SK-N-SH (cell line): ENCODE data around the gene CRTC1. TPM values are rescaled to one million over a fixed set of nuclear protein-coding genes. Genes with fewer than 3 reads are reported as not detected.

Source experiments
- CTCF ChIA-PET: fragments of 300-600, 350-600 bp; formaldehyde crosslinking; extraction: SDS; loops from one replicate; lab custom pipeline; 2021; lab: Yijun Ruan, JAX
- POLR2A ChIA-PET: fragments of 350-600 bp; sonication (Branson Sonifier 250); formaldehyde crosslinking; extraction: SDS; loops from one replicate; lab custom pipeline; 2020; ENCODE audit warnings: antibody characterized with exemption, inconsistent platforms; lab: Yijun Ruan, JAX
- DNase-seq: peaks from one replicate; pipeline ENCODE4 v3.0.0; 2012
- H2AFZ ChIP-seq: fragments of 200-600 bp; sonication (generic); 2 replicates; pipeline ENCODE4 v1.8.1; 2016; ENCODE audit warnings: antibody characterized with exemption, mild to moderate bottlenecking, low read depth
- H3F3A ChIP-seq: fragments of 200-600 bp; sonication (generic); replicated peaks from 2 replicates; pipeline ENCODE3; 2016; ENCODE audit warnings: antibody characterized with exemption, mild to moderate bottlenecking; ENCODE audit not compliant: insufficient read depth
- H3K27ac ChIP-seq, 2 experiments: fragments of 200-500 bp in 1 of 2; fragments of 200-600 bp in 1 of 2; sonication (Bioruptor generic) in 1 of 2; sonication (generic), shearing (Covaris generic) in 1 of 2; 2 replicates each; pipeline versions ENCODE4 v1.5.1 to v1.6.1; 2014 to 2016; ENCODE audit warnings: low read depth in 2 of 2, inconsistent platforms in 1 of 2, low read length in 1 of 2, mild to moderate bottlenecking in 1 of 2, mixed read lengths in 1 of 2
- H3K27me3 ChIP-seq: fragments of 200-600 bp; sonication (generic), shearing (Covaris generic); 2 replicates; pipeline ENCODE4 v1.6.1; 2016; ENCODE audit warnings: mixed run types; ENCODE audit not compliant: insufficient read depth
- H3K36me3 ChIP-seq, 2 experiments: fragments of 200-500 bp in 1 of 2; fragments of 200-600 bp in 1 of 2; sonication (Bioruptor generic) in 1 of 2; sonication (generic) in 1 of 2; replicated peaks in 1 of 2; 2 replicates each; pipeline versions ENCODE3 to v1.5.1; 2014 to 2016; ENCODE audit warnings: low read length in 1 of 2, mild to moderate bottlenecking in 1 of 2; ENCODE audit not compliant: insufficient read depth in 2 of 2, control insufficient read depth in 1 of 2
- H3K4me1 ChIP-seq, 2 experiments: fragments of 200-500 bp in 1 of 2; fragments of 200-600 bp in 1 of 2; sonication (Bioruptor generic) in 1 of 2; sonication (generic), shearing (Covaris generic) in 1 of 2; 2 replicates each; pipeline versions ENCODE4 v1.5.1 to v1.6.1; 2014 to 2016; ENCODE audit warnings: low read depth in 1 of 2, low read length in 1 of 2, mixed run types in 1 of 2; ENCODE audit not compliant: insufficient read depth in 2 of 2, control insufficient read depth in 1 of 2
- H3K4me2 ChIP-seq: fragments of 200-600 bp; sonication (generic), shearing (Covaris generic); 2 replicates; pipeline ENCODE4 v1.6.1; 2017; ENCODE audit warnings: mixed run types
- H3K4me3 ChIP-seq, 2 experiments: fragments of 200-500 bp in 1 of 2; fragments of 200-600 bp in 1 of 2; sonication (Bioruptor generic) in 1 of 2; sonication (generic), shearing (Covaris generic) in 1 of 2; 2 replicates each; pipeline versions ENCODE4 v1.5.1 to v1.8.1; 2014 to 2016; ENCODE audit warnings: low read depth in 2 of 2, inconsistent platforms in 1 of 2, low read length in 1 of 2, mild to moderate bottlenecking in 1 of 2, mixed read lengths in 1 of 2, moderate library complexity in 1 of 2
- H3K79me2 ChIP-seq: fragments of 200-600 bp; sonication (generic); 2 replicates; pipeline ENCODE4 v1.8.1; 2017; ENCODE audit warnings: mild to moderate bottlenecking; ENCODE audit not compliant: insufficient read depth
- H3K9ac ChIP-seq: fragments of 200-600 bp; sonication (generic); 2 replicates; pipeline ENCODE4 v1.6.1; 2017; ENCODE audit warnings: mixed run types
- H3K9me2 ChIP-seq: fragments of 200-600 bp; sonication (generic); 2 replicates; pipeline ENCODE4 v1.6.1; 2017; ENCODE audit warnings: mixed run types
- H3K9me3 ChIP-seq: fragments of 200-600 bp; sonication (generic); 2 replicates; pipeline ENCODE4 v1.6.1; 2017; ENCODE audit warnings: mixed run types, mild to moderate bottlenecking, moderate library complexity
- H4K20me1 ChIP-seq: fragments of 200-600 bp; sonication (generic); 2 replicates; pipeline ENCODE4 v1.6.1; 2017; ENCODE audit warnings: mild to moderate bottlenecking, mixed run types; ENCODE audit not compliant: insufficient read depth
- ELF1 ChIP-seq: IDR thresholded peaks from 2 replicates; pipeline ENCODE4 v1.4.0; 2012
- EP300 ChIP-seq, 2 experiments: IDR thresholded peaks; 2 replicates each; pipeline versions ENCODE4 v1.4.0 to v1.6.1; 2012; ENCODE audit warnings: borderline replicate concordance in 1 of 2, low read depth in 1 of 2, low read length in 1 of 2
- EZH2phosphoT487 ChIP-seq: fragments of 200-600 bp; sonication (generic); IDR thresholded peaks from 2 replicates; pipeline ENCODE4 v1.6.1; 2017; ENCODE audit warnings: low read depth, mixed run types, mild to moderate bottlenecking, antibody characterized with exemption, moderate library complexity, borderline replicate concordance
- FOSL2 ChIP-seq: IDR thresholded peaks from 2 replicates; pipeline ENCODE4 v1.4.0; 2012; ENCODE audit warnings: low read depth, mild to moderate bottlenecking, moderate library complexity, borderline replicate concordance
- FOXJ3 ChIP-seq: sonication (generic); formaldehyde crosslinking; IDR thresholded peaks from 2 replicates; pipeline ENCODE4 v1.5.1; 2020; ENCODE audit warnings: mild to moderate bottlenecking, missing genetic modification reagents
- GABPA ChIP-seq: IDR thresholded peaks from 2 replicates; pipeline ENCODE4 v1.4.0; 2012; ENCODE audit warnings: low read depth, mild to moderate bottlenecking
- JUND ChIP-seq: IDR thresholded peaks from 2 replicates; pipeline ENCODE4 v1.4.0; 2012
- MEF2A ChIP-seq: IDR thresholded peaks from 2 replicates; pipeline ENCODE4 v1.4.0; 2012; ENCODE audit warnings: low read depth, borderline replicate concordance
- NRF1 ChIP-seq: IDR thresholded peaks from 2 replicates; pipeline ENCODE4 v1.6.1; 2012; ENCODE audit warnings: low read depth, mild to moderate bottlenecking, low read length
- POLR2AphosphoS5 ChIP-seq: IDR thresholded peaks from 2 replicates; pipeline ENCODE4 v1.6.1; 2012; ENCODE audit warnings: low read depth, low read length
- RAD21 ChIP-seq: IDR thresholded peaks from 2 replicates; pipeline ENCODE4 v1.6.1; 2012; ENCODE audit warnings: mild to moderate bottlenecking, low read length
- RCOR1 ChIP-seq: fragments of 150-350 bp; IDR thresholded peaks from 2 replicates; pipeline ENCODE4 v1.6.1; 2017; ENCODE audit warnings: antibody characterized with exemption, low read length
- RXRA ChIP-seq: IDR thresholded peaks from 2 replicates; pipeline ENCODE4 v1.4.0; 2012; ENCODE audit warnings: low read depth, mild to moderate bottlenecking, borderline replicate concordance
- SIN3A ChIP-seq: IDR thresholded peaks from 2 replicates; pipeline ENCODE4 v1.6.1; 2012; ENCODE audit warnings: low read depth, mild to moderate bottlenecking, low read length, moderate library complexity, borderline replicate concordance
- SMC3 ChIP-seq: IDR thresholded peaks from 2 replicates; pipeline ENCODE4 v1.6.1; 2012; ENCODE audit warnings: low read depth, low read length, improper control_type of control experiment
- TAF1 ChIP-seq: IDR thresholded peaks from 2 replicates; pipeline ENCODE4 v1.6.1; 2012; ENCODE audit warnings: low read depth, mild to moderate bottlenecking, low read length, moderate library complexity, borderline replicate concordance
- TCF12 ChIP-seq: IDR thresholded peaks from 2 replicates; pipeline ENCODE4 v1.4.0; 2012
- TEAD4 ChIP-seq: IDR thresholded peaks from 2 replicates; pipeline ENCODE4 v1.4.0; 2012; ENCODE audit warnings: mild to moderate bottlenecking, borderline replicate concordance; ENCODE audit not compliant: insufficient read depth
- YY1 ChIP-seq: IDR thresholded peaks from 2 replicates; pipeline ENCODE4 v1.4.0; 2012; ENCODE audit warnings: low read depth, mild to moderate bottlenecking
- WGBS: methylation state at CpG from one replicate; pipeline ENCODE4 v1.1.6; 2017; ENCODE audit warnings: low lambda C conversion rate; 5-methylcytosine and 5-hydroxymethylcytosine counted together
- polyA plus RNA-seq, 3 experiments: library from polyadenylated mRNA; depleted of rRNA; stranded (reverse); fragments of >200 nt; gene quantifications; 2 replicates each; pipeline ENCODE4 v1.2.3, GENCODE V29; 2012
- TF ChIP-seq, protein P1 (sequence below): IDR thresholded peaks from 2 replicates; pipeline ENCODE4; 2012
- TF ChIP-seq, protein P2 (sequence below): IDR thresholded peaks from 2 replicates; pipeline ENCODE4 v1.4.0; 2012; ENCODE audit warnings: low read depth, borderline replicate concordance
- TF ChIP-seq, protein P3 (sequence below): IDR thresholded peaks from 2 replicates; pipeline ENCODE4 v1.4.0; 2012; ENCODE audit warnings: low read depth, borderline replicate concordance
- TF ChIP-seq, protein P4 (sequence below): IDR thresholded peaks from 2 replicates; pipeline ENCODE4 v1.4.0; 2012; ENCODE audit warnings: low read depth
- TF ChIP-seq, protein P5 (sequence below): fragments of 150-350 bp; IDR thresholded peaks from 2 replicates; pipeline ENCODE4 v1.6.1; 2016; ENCODE audit warnings: mild to moderate bottlenecking, low read depth, low read length
- TF ChIP-seq, protein P6 (sequence below): fragments of 150-350 bp; IDR thresholded peaks from 2 replicates; pipeline ENCODE4 v1.6.1; 2017; ENCODE audit warnings: antibody characterized with exemption, low read length, low read depth, borderline replicate concordance

Gene CRTC1
- polyA plus RNA-seq, 1 of the 3 experiments (the other 2 are of a cell fraction), result 5.0 TPM

DNA sequence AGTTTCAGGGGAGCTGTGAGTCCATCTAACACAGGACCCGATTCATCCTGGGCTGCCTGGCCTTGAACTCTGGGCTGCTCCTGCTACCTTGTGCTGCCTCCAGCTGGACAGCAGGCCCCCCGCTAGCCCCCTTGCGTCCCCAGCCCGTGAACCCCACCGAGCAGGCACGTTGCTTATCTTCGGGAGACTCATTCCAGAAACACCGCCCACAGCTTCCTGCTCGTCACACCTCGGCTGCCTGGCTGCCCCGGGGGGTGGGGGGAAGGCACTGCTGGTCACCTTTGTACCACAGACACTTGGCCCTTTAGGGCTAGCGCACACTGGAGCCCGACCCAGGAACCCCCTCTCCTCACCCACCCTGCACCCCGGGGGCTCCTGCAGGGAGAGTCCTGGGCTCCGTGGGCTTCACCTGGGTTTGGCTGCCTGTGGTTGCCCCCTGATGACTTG is 48.1 kb downstream of the CRTC1 start (continued):
- TF ChIP-seq, protein P1, sequence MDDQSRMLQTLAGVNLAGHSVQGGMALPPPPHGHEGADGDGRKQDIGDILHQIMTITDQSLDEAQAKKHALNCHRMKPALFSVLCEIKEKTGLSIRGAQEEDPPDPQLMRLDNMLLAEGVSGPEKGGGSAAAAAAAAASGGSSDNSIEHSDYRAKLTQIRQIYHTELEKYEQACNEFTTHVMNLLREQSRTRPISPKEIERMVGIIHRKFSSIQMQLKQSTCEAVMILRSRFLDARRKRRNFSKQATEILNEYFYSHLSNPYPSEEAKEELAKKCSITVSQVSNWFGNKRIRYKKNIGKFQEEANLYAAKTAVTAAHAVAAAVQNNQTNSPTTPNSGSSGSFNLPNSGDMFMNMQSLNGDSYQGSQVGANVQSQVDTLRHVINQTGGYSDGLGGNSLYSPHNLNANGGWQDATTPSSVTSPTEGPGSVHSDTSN, result no peak

DNA sequence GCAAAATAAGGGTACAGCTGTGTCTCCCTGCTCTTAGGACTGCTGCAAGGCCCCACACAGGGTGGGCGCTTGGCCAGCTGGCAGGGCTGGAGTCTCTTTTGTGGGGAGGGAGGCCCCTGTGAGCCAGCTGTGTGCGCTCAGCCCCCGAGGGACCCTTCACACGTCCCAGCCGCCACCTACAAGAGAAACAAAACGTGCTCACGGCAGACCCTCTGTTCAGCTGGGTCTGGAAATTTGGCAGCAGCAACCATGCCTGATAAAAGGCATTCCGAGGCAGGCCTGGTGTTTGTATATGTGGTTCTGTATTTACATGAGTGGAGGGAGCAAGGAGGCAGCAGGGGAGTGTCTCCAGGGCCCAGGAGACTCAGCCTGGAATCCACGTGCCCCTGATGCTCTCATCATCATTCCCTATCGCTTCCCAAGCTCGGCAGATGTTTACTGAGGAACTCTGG is 49.7 kb downstream of the CRTC1 start:
- no peak overlapping the region for H3K4me3 ChIP-seq
- peaks cover 0 to 63% of the 10 kb centered on the region in 2 experiments; a peak in 2 of 4 replicates for H3K4me1 ChIP-seq
- peak overlapping the region in 1 of 2 experiments; percentile 70; a peak in 2 of 4 replicates for H3K27ac ChIP-seq
- no peaks in the 10 kb centered on the region for H3K36me3 ChIP-seq
- ChIA-PET CTCF (interaction anchor here (0.6 to 2.7 kb wide), 7 partner anchors 10 to 143 kb away, joined by 3 to 9 read pairs (median 3); no protein-coding TSS in a partner anchor), POLR2A (interaction anchor here (0.8 kb wide), 1 partner anchor 144 kb away, joined by 3 read pairs; the partner anchor contains the start of gene REX1BD)
- DNase-seq, result peak; percentile 84
- H3K9me3 ChIP-seq, result no peaks in the 10 kb centered on the region
- WGBS, result 63% methylated on average over 10 of the region's 11 CpGs
- no peaks in the 10 kb centered on the region for H3K79me2 ChIP-seq
- H3K9me2 ChIP-seq, result no peaks in the 10 kb centered on the region
- no peak overlapping the region for H3K9ac ChIP-seq
- no peak overlapping the region for H3K4me2 ChIP-seq
- peaks cover 2% of the 10 kb centered on the region; the same call in 1 of the 2 replicates for H4K20me1 ChIP-seq
- no peaks in the 10 kb centered on the region for H3K27me3 ChIP-seq
- H2AFZ ChIP-seq, result no peak overlapping the region
- H3F3A ChIP-seq, result no peaks in the 10 kb centered on the region
- TF ChIP-seq RXRA, result no peak
- TF ChIP-seq FOSL2, result no peak
- TF ChIP-seq EP300 (IDR thresholded peaks at IDR 0.05; ENCODE audit: borderline replicate concordance in 1 of 2, low read depth in 1 of 2, low read length in 1 of 2), result peak in 1 of 2 experiments; percentile 81; a peak in 2 of 4 replicates
- TF ChIP-seq, protein P2, sequence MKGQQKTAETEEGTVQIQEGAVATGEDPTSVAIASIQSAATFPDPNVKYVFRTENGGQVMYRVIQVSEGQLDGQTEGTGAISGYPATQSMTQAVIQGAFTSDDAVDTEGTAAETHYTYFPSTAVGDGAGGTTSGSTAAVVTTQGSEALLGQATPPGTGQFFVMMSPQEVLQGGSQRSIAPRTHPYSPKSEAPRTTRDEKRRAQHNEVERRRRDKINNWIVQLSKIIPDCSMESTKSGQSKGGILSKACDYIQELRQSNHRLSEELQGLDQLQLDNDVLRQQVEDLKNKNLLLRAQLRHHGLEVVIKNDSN, result no peak
- no peak for TF ChIP-seq EZH2phosphoT487
- TF ChIP-seq FOXJ3 (CRISPR knock-in tag), result no peak
- TF ChIP-seq TEAD4, result no peak
- TF ChIP-seq RAD21, result peak; percentile 34
- peak; percentile 19; the same call in 1 of the 2 replicates for TF ChIP-seq SMC3
- TF ChIP-seq MEF2A, result no peak
- TF ChIP-seq, protein P3, sequence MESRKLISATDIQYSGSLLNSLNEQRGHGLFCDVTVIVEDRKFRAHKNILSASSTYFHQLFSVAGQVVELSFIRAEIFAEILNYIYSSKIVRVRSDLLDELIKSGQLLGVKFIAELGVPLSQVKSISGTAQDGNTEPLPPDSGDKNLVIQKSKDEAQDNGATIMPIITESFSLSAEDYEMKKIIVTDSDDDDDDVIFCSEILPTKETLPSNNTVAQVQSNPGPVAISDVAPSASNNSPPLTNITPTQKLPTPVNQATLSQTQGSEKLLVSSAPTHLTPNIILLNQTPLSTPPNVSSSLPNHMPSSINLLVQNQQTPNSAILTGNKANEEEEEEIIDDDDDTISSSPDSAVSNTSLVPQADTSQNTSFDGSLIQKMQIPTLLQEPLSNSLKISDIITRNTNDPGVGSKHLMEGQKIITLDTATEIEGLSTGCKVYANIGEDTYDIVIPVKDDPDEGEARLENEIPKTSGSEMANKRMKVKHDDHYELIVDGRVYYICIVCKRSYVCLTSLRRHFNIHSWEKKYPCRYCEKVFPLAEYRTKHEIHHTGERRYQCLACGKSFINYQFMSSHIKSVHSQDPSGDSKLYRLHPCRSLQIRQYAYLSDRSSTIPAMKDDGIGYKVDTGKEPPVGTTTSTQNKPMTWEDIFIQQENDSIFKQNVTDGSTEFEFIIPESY, result no peak
- TF ChIP-seq YY1, result no peak
- TF ChIP-seq SIN3A, result no peak
- TF ChIP-seq TCF12, result no peak
- TF ChIP-seq, protein P4, sequence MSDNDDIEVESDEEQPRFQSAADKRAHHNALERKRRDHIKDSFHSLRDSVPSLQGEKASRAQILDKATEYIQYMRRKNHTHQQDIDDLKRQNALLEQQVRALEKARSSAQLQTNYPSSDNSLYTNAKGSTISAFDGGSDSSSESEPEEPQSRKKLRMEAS, result no peak
- TF ChIP-seq, protein P5, sequence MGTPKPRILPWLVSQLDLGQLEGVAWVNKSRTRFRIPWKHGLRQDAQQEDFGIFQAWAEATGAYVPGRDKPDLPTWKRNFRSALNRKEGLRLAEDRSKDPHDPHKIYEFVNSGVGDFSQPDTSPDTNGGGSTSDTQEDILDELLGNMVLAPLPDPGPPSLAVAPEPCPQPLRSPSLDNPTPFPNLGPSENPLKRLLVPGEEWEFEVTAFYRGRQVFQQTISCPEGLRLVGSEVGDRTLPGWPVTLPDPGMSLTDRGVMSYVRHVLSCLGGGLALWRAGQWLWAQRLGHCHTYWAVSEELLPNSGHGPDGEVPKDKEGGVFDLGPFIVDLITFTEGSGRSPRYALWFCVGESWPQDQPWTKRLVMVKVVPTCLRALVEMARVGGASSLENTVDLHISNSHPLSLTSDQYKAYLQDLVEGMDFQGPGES, result no peak
- TF ChIP-seq ELF1, result no peak
- TF ChIP-seq GABPA, result no peak
- TF ChIP-seq, protein P1, result no peak
- TF ChIP-seq, protein P6, sequence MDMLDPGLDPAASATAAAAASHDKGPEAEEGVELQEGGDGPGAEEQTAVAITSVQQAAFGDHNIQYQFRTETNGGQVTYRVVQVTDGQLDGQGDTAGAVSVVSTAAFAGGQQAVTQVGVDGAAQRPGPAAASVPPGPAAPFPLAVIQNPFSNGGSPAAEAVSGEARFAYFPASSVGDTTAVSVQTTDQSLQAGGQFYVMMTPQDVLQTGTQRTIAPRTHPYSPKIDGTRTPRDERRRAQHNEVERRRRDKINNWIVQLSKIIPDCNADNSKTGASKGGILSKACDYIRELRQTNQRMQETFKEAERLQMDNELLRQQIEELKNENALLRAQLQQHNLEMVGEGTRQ, result no peak
- TF ChIP-seq POLR2AphosphoS5, result no peak
- no peak for TF ChIP-seq TAF1
- TF ChIP-seq JUND, result no peak
- no peak for TF ChIP-seq NRF1
- TF ChIP-seq RCOR1, result peak; percentile 96
